K562 (cell line): ENCODE data around the gene PITPNM3. TPM values are rescaled to one million over a fixed set of nuclear protein-coding genes. Genes with fewer than 3 reads are reported as not detected.

Experiments
- ATAC-seq: fragments of 200-7000 bp; cut with Tn5 transposase; 3 replicates; pipeline ENCODE4 v1.9.1; 2020; ENCODE audit warnings: moderate library complexity
- BruUV-seq: library from RNA; stranded (reverse); fragments of 400-500 nt; replicated peaks from 2 replicates; lab custom pipeline; 2021; lab: Mats Ljungman, UMichigan
- CTCF ChIA-PET: fragments of 300-600 bp; formaldehyde crosslinking; extraction: SDS; loops from one replicate; lab custom pipeline; 2021; ENCODE audit warnings: low intra/inter-chr PET ratio; lab: Yijun Ruan, JAX
- POLR2A ChIA-PET: fragments of 300-600, 350-650 bp; sonication (Branson Sonifier 250); formaldehyde crosslinking; extraction: SDS; loops from one replicate; lab custom pipeline; 2021; ENCODE audit warnings: antibody characterized with exemption, inconsistent platforms; lab: Yijun Ruan, JAX
- DNase-seq, 4 experiments: peaks; one replicate each; pipeline versions ENCODE4 v3.0.0 to v3.0.0-alpha.2; 2011 to 2018; ENCODE audit warnings: low spot score in 3 of 4, mixed read lengths in 3 of 4; ENCODE audit errors: extremely low read depth in 1 of 4
- FAIRE-seq: peaks from 2 replicates; lab custom pipeline; 2011; peaks lifted over from hg19 to GRCh38; lab: Jason Lieb, UNC
- H2AFZ ChIP-seq: 2 replicates; pipeline ENCODE4 v1.6.0; 2011; ENCODE audit warnings: low read depth, low read length, control low read depth, inconsistent platforms
- H3K27ac ChIP-seq: fragments of 200-600 bp; 3 replicates; pipeline ENCODE4 v1.8.0; 2011; ENCODE audit warnings: low read depth, mild to moderate bottlenecking, control low read depth, inconsistent platforms, low read length, moderate library complexity, mixed read lengths; ENCODE audit errors: extremely low read depth
- H3K27me3 ChIP-seq, 2 experiments: fragments of 300-600 bp in 1 of 2; 2 replicates in 1 of 2; 3 replicates in 1 of 2; pipeline versions ENCODE4 v1.6.0 to v1.8.0; 2011; ENCODE audit warnings: inconsistent platforms in 2 of 2, low read length in 2 of 2, mild to moderate bottlenecking in 1 of 2, mixed read lengths in 1 of 2, moderate library complexity in 1 of 2; ENCODE audit not compliant: control insufficient read depth in 2 of 2, insufficient read depth in 2 of 2
- H3K36me3 ChIP-seq: fragments of 300-600 bp; 3 replicates; pipeline ENCODE4 v1.8.0; 2011; ENCODE audit warnings: mild to moderate bottlenecking, low read length, inconsistent platforms; ENCODE audit not compliant: control insufficient read depth, insufficient read depth
- H3K4me1 ChIP-seq, 2 experiments: fragments of 200-600 bp in 1 of 2; replicated peaks in 1 of 2; 2 replicates in 1 of 2; 3 replicates in 1 of 2; pipeline versions ENCODE4 v1.5.1 to v1.8.0; 2011; ENCODE audit warnings: inconsistent platforms in 2 of 2, low read length in 2 of 2, mild to moderate bottlenecking in 1 of 2, mixed read lengths in 1 of 2, moderate library complexity in 1 of 2; ENCODE audit not compliant: control insufficient read depth in 2 of 2, insufficient read depth in 2 of 2
- H3K4me2 ChIP-seq: 2 replicates; pipeline ENCODE4 v1.6.1; 2011; ENCODE audit warnings: low read length, control low read depth, inconsistent platforms, mixed read lengths; ENCODE audit not compliant: insufficient read depth
- H3K4me3 ChIP-seq: fragments of 200-600 bp; sonication (generic), shearing (Covaris generic); 2 replicates; pipeline ENCODE4 v1.5.1; 2016; ENCODE audit warnings: control low read depth, inconsistent platforms
- H3K79me2 ChIP-seq: fragments of 200-600 bp; 3 replicates; pipeline ENCODE4 v1.8.0; 2011; ENCODE audit warnings: low read length, inconsistent platforms; ENCODE audit not compliant: control insufficient read depth, insufficient read depth
- H3K9ac ChIP-seq, 2 experiments: 2 replicates each; pipeline versions ENCODE4 v1.6.0 to v1.6.1; 2011; ENCODE audit warnings: low read depth in 2 of 2, low read length in 2 of 2, control low read depth in 1 of 2, inconsistent platforms in 1 of 2, mild to moderate bottlenecking in 1 of 2, mixed read lengths in 1 of 2; ENCODE audit not compliant: insufficient read depth in 1 of 2
- H3K9me1 ChIP-seq: one replicate; pipeline ENCODE4 v1.6.0; 2011; ENCODE audit warnings: inconsistent platforms, mild to moderate bottlenecking, low read length, moderate library complexity; ENCODE audit not compliant: control insufficient read depth, insufficient read depth
- H3K9me3 ChIP-seq: replicated peaks from 2 replicates; pipeline ENCODE4 v1.5.1; 2011; ENCODE audit warnings: low read depth, low read length, inconsistent platforms; ENCODE audit not compliant: control insufficient read depth, insufficient read depth
- H4K20me1 ChIP-seq: replicated peaks from 2 replicates; pipeline ENCODE4 v1.6.1; 2011; ENCODE audit warnings: low read length, inconsistent platforms, mixed read lengths; ENCODE audit not compliant: control insufficient read depth, insufficient read depth
- CCNT2 ChIP-seq: IDR thresholded peaks from 2 replicates; pipeline ENCODE4 v1.6.1; 2011; ENCODE audit warnings: borderline replicate concordance, low read depth, mild to moderate bottlenecking, moderate library complexity, mixed read lengths, low read length; ENCODE audit not compliant: insufficient read length; ENCODE audit errors: extremely low read depth
- FOXA1 ChIP-seq: fragments of 450-650 bp; IDR thresholded peaks from 2 replicates; pipeline ENCODE4 v1.6.1; 2016; ENCODE audit warnings: mild to moderate bottlenecking, borderline replicate concordance
- HMG20B ChIP-seq: fragments of 250-450 bp; sonication (Bioruptor Pico); IDR thresholded peaks from 2 replicates; pipeline ENCODE4 v1.5.0; 2021; ENCODE audit warnings: mild to moderate bottlenecking
- HNRNPH1 ChIP-seq: fragments of 200-400 bp; formaldehyde crosslinking; optimal IDR thresholded peaks from 2 replicates; pipeline ENCODE3; 2017; ENCODE audit warnings: low read depth, mild to moderate bottlenecking, low read length, moderate library complexity
- HNRNPK ChIP-seq: fragments of 200-400 bp; formaldehyde crosslinking; IDR thresholded peaks from one replicate; pipeline ENCODE4 v1.6.1; 2018; ENCODE audit warnings: mild to moderate bottlenecking, low read depth, low read length; ENCODE audit not compliant: poor library complexity, severe bottlenecking
- KDM4B ChIP-seq, 2 experiments: fragments of 450-650 bp in 1 of 2; sonication (generic) in 1 of 2; IDR thresholded peaks; 2 replicates each; pipeline ENCODE4 v1.6.1; 2016 to 2017; ENCODE audit warnings: borderline replicate concordance in 2 of 2, antibody characterized with exemption in 1 of 2, low read depth in 1 of 2, mild to moderate bottlenecking in 1 of 2
- MYC ChIP-seq, 2 experiments: fragments of 250-450 bp in 1 of 2; sonication (Bioruptor Pico) in 1 of 2; IDR thresholded peaks; 2 replicates each; pipeline versions ENCODE4 v1.5.1 to v1.6.1; 2012 to 2021; ENCODE audit warnings: low read depth in 2 of 2, borderline replicate concordance in 1 of 2, improper control_type of control experiment in 1 of 2, low read length in 1 of 2, mild to moderate bottlenecking in 1 of 2, moderate library complexity in 1 of 2
- PRPF4 ChIP-seq: fragments of 200-400 bp; formaldehyde crosslinking; IDR thresholded peaks from one replicate; pipeline ENCODE4 v1.6.1; 2017; ENCODE audit warnings: low read length, low read depth, mild to moderate bottlenecking; ENCODE audit not compliant: insufficient read depth, poor library complexity, severe bottlenecking
- RFX1 ChIP-seq: fragments of 450-650 bp; IDR thresholded peaks from 2 replicates; pipeline ENCODE4 v1.6.1; 2016; ENCODE audit warnings: mild to moderate bottlenecking, moderate library complexity
- RUNX1 ChIP-seq: sonication (generic); IDR thresholded peaks from 2 replicates; pipeline ENCODE4 v1.6.1; 2016; ENCODE audit warnings: antibody characterized with exemption, low read depth
- SIRT6 ChIP-seq: IDR thresholded peaks from one replicate; pipeline ENCODE4 v1.6.1; 2012; ENCODE audit warnings: low read depth, mild to moderate bottlenecking, control low read depth, inconsistent platforms, low read length, moderate library complexity
- XRCC4 ChIP-seq: IDR thresholded peaks from one replicate; pipeline ENCODE4 v1.6.1; 2011; ENCODE audit not compliant: insufficient read depth, insufficient read length; ENCODE audit errors: extremely low read depth
- ZNF57 ChIP-seq: fragments of 450-650 bp; formaldehyde crosslinking; IDR thresholded peaks from 2 replicates; pipeline ENCODE4 v1.4.0; 2020; ENCODE audit warnings: mild to moderate bottlenecking, moderate library complexity
- ZNF583 ChIP-seq: fragments of 250-450 bp; sonication (Bioruptor Pico); IDR thresholded peaks from 2 replicates; pipeline ENCODE4 v1.4.0; 2020
- WGBS: fragments of 100-300 bp; shearing (Covaris generic); methylation state at CpG from one replicate; pipeline ENCODE4 v1.1.6; 2016; ENCODE audit warnings: low coverage, mixed read lengths; ENCODE audit not compliant: insufficient coverage; ENCODE audit errors: missing lambda C conversion rate; 5-methylcytosine and 5-hydroxymethylcytosine counted together
- in situ Hi-C: fragments of 300-500 bp; cut with MboI; formaldehyde crosslinking; loops from 4 replicates; pipeline ENCODE4 v1.15.0; 2018; ENCODE audit warnings: inconsistent platforms, mixed read lengths
- intact Hi-C: fragments of 100-400 bp; cut with micrococcal nuclease; formaldehyde crosslinking; loops from 2 replicates; pipeline ENCODE4 v1.14.2; 2022
- polyA plus RNA-seq, 8 experiments: library from polyadenylated mRNA; depleted of rRNA in 4 of 8; stranded (reverse) in 5 of 8; unstranded in 3 of 8; fragments of >200 nt; fragmentation: Nextera tagmentation in 2 of 8; fragmentation: Illumina TruSeq in 1 of 8; extraction: Ambion mirVana in 2 of 8; extraction: Trizol in 1 of 8; gene quantifications; 2 replicates each; pipeline versions ENCODE4 v1.2.1 to v1.2.3, GENCODE V29; 2011 to 2014; ENCODE audit warnings: inconsistent platforms in 1 of 8, missing spikeins in 1 of 8
- total RNA-seq, 7 experiments: library from RNA; depleted of rRNA in 6 of 7; stranded (reverse); fragments of >200 nt in 6 of 7; fragmentation: Illumina TruSeq in 2 of 7; extraction: Trizol in 2 of 7; gene quantifications; 2 replicates each; pipeline versions ENCODE4 v1.2.1 to v1.2.3, GENCODE V29; 2011 to 2021; ENCODE audit warnings: low replicate concordance in 1 of 7
- TF ChIP-seq, protein P1 (sequence below), 2 experiments: IDR thresholded peaks; 2 replicates each; pipeline ENCODE4 v1.6.1; 2012; ENCODE audit warnings: improper control_type of control experiment in 2 of 2, low read depth in 2 of 2, low read length in 2 of 2, borderline replicate concordance in 1 of 2

The PITPNM3 gene
- total and polyA plus RNA-seq, 9 of the 15 experiments (the other 6 are each of a cell fraction or from before 2014, with no cell fraction given), result 0.14 to 0.38 (median 0.22) TPM; not detected in 2

DNA sequence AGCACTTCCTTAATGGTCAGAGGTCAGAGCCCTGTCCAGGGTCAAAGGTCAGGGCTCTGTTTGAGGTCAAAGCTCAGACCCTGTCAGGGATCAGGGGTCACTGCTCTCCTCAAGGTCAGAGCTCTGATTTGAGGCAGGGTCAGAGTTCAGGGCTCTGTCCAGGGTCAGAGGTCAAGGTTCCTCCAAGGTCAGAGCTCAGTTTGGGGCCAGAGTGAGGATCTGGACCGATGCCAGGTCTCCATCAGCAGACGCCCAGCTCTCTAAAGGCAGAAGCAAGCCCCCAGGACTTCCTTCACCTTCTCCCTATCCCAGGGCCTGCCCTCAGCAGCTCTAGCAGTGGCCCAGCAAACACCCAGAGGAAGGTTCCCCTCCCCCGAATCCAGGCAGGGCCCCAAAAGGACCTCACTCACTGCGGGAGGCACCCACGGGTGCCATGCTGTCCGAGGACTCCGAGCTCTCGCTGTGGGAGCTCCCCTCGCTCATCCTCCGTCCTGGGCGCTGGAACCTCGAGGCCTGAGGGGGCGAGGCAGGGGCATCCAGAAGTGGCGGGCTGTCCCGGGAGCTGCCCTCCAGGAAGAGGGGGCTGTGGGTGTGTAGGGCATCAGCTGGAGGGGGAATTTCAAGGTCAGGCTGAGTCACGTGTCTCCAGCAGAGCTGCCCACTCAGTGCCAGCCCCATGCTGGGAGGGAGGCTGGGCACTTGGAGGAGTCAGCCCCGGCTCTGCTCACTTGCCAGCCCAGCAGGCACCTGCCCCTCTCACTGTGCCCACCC lies 85.4 kb downstream of the PITPNM3 start (continued):
- no peak for TF ChIP-seq PRPF4

DNA sequence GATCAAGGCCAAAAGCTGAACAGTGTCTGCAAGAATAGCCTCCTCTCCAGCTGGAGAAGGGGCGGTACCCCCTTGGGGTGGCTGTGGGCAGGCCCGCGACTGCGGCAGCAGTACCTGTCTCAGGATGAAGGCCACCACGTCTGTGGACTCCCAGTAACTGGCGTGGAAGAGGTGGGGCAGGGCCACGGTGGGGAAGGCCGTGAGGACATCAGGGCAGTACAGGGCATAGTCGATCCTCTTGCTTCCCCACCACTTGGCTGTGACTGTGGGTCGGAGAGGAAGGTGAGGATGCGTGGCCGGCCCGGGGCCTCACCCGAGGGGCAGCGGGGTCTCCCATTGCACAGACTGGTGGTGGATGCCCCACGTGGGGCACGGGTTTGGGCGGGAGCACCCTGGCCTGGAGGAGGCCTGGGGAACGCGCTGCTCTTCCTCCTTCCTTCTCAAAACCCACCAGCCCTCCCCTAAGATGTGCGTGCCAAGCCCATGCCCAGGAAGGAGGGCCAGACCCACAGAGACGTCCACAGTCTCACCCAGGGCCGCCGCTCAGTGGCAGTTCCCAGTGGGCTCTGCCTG lies 86.1 kb downstream of the PITPNM3 start:
- no peak for ATAC-seq
- H4K20me1 ChIP-seq, result 0 out of 2 replicates have a peak, but pooled peaks cover 4% of the 10 kb centered on the region
- H3K36me3 ChIP-seq, result no peaks in the 10 kb centered on the region
- peaks cover 0 to 9% of the 10 kb centered on the region in 2 experiments; a peak in 2 of 5 replicates for H3K27me3 ChIP-seq
- no TSS peak for BruUV-seq
- in situ Hi-C loops (loop anchor here (5.0 kb wide), 1 partner anchor 42 kb away; no protein-coding TSS in a partner anchor), intact Hi-C loops (no loop called here)
- H3K9me1 ChIP-seq, result no peaks in the 10 kb centered on the region
- no peak overlapping the region for H3K4me3 ChIP-seq
- H3K79me2 ChIP-seq, result no peaks in the 10 kb centered on the region
- H3K4me1 ChIP-seq, result peaks cover 5 to 11% of the 10 kb centered on the region in 2 experiments; a peak in 4 of 5 replicates
- no peaks in the 10 kb centered on the region for H3K9me3 ChIP-seq
- WGBS, result 62% methylated on average over 14 of the region's 24 CpGs
- FAIRE-seq, result no peak
- H3K9ac ChIP-seq, result no peak overlapping the region
- ChIA-PET CTCF (interaction anchor here (0.5 kb wide), 1 partner anchor 180 kb away, joined by 5 read pairs; no protein-coding TSS in a partner anchor), POLR2A (interaction anchor here (0.9 kb wide), 1 partner anchor 21 kb away, joined by 3 read pairs; no protein-coding TSS in a partner anchor)
- no peak overlapping the region for H2AFZ ChIP-seq
- H3K27ac ChIP-seq, result no peak overlapping the region
- no peak overlapping the region for H3K4me2 ChIP-seq
- DNase-seq, result no peak
- TF ChIP-seq FOXA1 (no peak), MYC (IDR thresholded peaks at IDR 0.05; ENCODE audit: low read depth, low read length) (no peak), MYC (CRISPR knock-in tag; IDR thresholded peaks at IDR 0.05; ENCODE audit: borderline replicate concordance, low read depth) (no peak), HNRNPK (no peak), HMG20B (CRISPR knock-in tag) (no peak), KDM4B (IDR thresholded peaks at IDR 0.05; ENCODE audit: borderline replicate concordance in 2 of 2, low read depth in 1 of 2) (no peak), RUNX1 (no peak), XRCC4 (no peak), ZNF57 (CRISPR knock-in tag) (no peak), ZNF583 (CRISPR knock-in tag) (no peak), SIRT6 (no peak), HNRNPH1 (no peak), CCNT2 (no peak), RFX1 (no peak)
- TF ChIP-seq, protein P1, sequence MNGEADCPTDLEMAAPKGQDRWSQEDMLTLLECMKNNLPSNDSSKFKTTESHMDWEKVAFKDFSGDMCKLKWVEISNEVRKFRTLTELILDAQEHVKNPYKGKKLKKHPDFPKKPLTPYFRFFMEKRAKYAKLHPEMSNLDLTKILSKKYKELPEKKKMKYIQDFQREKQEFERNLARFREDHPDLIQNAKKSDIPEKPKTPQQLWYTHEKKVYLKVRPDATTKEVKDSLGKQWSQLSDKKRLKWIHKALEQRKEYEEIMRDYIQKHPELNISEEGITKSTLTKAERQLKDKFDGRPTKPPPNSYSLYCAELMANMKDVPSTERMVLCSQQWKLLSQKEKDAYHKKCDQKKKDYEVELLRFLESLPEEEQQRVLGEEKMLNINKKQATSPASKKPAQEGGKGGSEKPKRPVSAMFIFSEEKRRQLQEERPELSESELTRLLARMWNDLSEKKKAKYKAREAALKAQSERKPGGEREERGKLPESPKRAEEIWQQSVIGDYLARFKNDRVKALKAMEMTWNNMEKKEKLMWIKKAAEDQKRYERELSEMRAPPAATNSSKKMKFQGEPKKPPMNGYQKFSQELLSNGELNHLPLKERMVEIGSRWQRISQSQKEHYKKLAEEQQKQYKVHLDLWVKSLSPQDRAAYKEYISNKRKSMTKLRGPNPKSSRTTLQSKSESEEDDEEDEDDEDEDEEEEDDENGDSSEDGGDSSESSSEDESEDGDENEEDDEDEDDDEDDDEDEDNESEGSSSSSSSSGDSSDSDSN (IDR thresholded peaks at IDR 0.05; ENCODE audit: borderline replicate concordance in 1 of 2, low read depth in 2 of 2, low read length in 2 of 2), result no peak
